GM04504 (cell line): ENCODE results near the gene ATOX1.
A peak's percentile ranks its signal among the peaks of the same experiment; 100 is the strongest.
"Not testable (repeated sequence)": the region's sequence is repeated elsewhere in the genome, so short reads cannot be mapped to it uniquely, and the experiment has no call there.

Experiments used
- DNase-seq: peaks from one replicate; pipeline ENCODE4 v3.0.0-alpha.2; 2012; ENCODE audit warnings: low read depth

The ATOX1 gene

GRCh38 chr5:151758430-151759241 lies at the start of gene ATOX1:
TSS of gene ATOX1 (minus strand) at chr5:151758631. CDS start at chr5:151758551, 80 bp downstream.
- DNase-seq = peak; percentile 83

- peak; percentile 84 for DNase-seq
Observed at GRCh38 chr5:151805414-151806223, 47.2 kb upstream of the ATOX1 start.

GRCh38 chr5:151800532-151800931 lies 42.1 kb upstream of the ATOX1 start:
- DNase-seq = no peak

GRCh38 chr5:151799407-151799806 lies 41.0 kb upstream of the ATOX1 start:
- DNase-seq = no peak

- no peak for DNase-seq
Observed at GRCh38 chr5:151798674-151799073, 40.2 kb upstream of the ATOX1 start.

- DNase-seq = no peak
Observed at GRCh38 chr5:151795426-151795825, 37.0 kb upstream of the ATOX1 start.

- no peak for DNase-seq
Observed at GRCh38 chr5:151793358-151793757, 34.9 kb upstream of the ATOX1 start.

- DNase-seq = no peak
Observed at GRCh38 chr5:151787817-151788216, 29.4 kb upstream of the ATOX1 start.

- DNase-seq = no peak
Observed at GRCh38 chr5:151786468-151786867, 28.0 kb upstream of the ATOX1 start.

- no peak for DNase-seq
Observed at GRCh38 chr5:151784141-151784540, 25.7 kb upstream of the ATOX1 start.

- DNase-seq = not testable (repeated sequence)
Observed at GRCh38 chr5:151783664-151784063, 25.2 kb upstream of the ATOX1 start.

GRCh38 chr5:151781201-151781600 lies 22.8 kb upstream of the ATOX1 start:
- no peak for DNase-seq

GRCh38 chr5:151780348-151780747 lies 21.9 kb upstream of the ATOX1 start:
- no peak for DNase-seq

GRCh38 chr5:151779531-151780125 lies 21.2 kb upstream of the ATOX1 start:
- DNase-seq = no peak

GRCh38 chr5:151775025-151775606 lies 16.7 kb upstream of the ATOX1 start:
- no peak for DNase-seq

- DNase-seq = no peak
Observed at GRCh38 chr5:151773951-151774350, 15.5 kb upstream of the ATOX1 start.

- no peak for DNase-seq
Observed at GRCh38 chr5:151772846-151773561, 14.6 kb upstream of the ATOX1 start.

- no peak for DNase-seq
Observed at GRCh38 chr5:151772029-151772845, 13.8 kb upstream of the ATOX1 start.

- peak; percentile 100 for DNase-seq
Observed at GRCh38 chr5:151771259-151772028, 13.0 kb upstream of the ATOX1 start, which contains the start of gene G3BP1. TSS of gene G3BP1 (plus strand) at chr5:151771954. CDS start at chr5:151786621, 14,667 bp downstream.
